Stimulated activated naive CD8-positive, alpha-beta T cell treated with anti-CD3 and anti-CD28 coated beads, Interleukin-15, amount 100 ng/mL, for 72 hours (primary cell): ENCODE data around the gene ELOA.
"Not testable (repeated sequence)": the region's sequence is repeated elsewhere in the genome, so short reads cannot be mapped to it uniquely, and the experiment has no call there.

Experiments used
- ATAC-seq: fragments of 150-1000 bp; cut with Tn5 transposase; 2 replicates; pipeline ENCODE4 v1.10.0; 2021; ENCODE audit warnings: mild to moderate bottlenecking, moderate library complexity
- DNase-seq, 2 donors: peaks; one replicate each; pipeline ENCODE4 v3.0.0; 2021 to 2022
- H3K27ac Mint-ChIP-seq, 2 donors: one replicate each; pipeline ENCODE4 v1.8.0; 2022; ENCODE audit warnings: mild to moderate bottlenecking in 2 of 2, mixed read lengths in 2 of 2, moderate library complexity in 2 of 2
- H3K27me3 Mint-ChIP-seq: one replicate; pipeline ENCODE4 v1.8.0; 2022; ENCODE audit warnings: mixed read lengths
- H3K4me1 Mint-ChIP-seq: one replicate; pipeline ENCODE4 v1.8.0; 2022; ENCODE audit warnings: mild to moderate bottlenecking, mixed read lengths
- H3K4me3 Mint-ChIP-seq, 2 donors: one replicate each; pipeline ENCODE4 v1.8.0; 2022; ENCODE audit warnings: mild to moderate bottlenecking in 2 of 2, mixed read lengths in 2 of 2, moderate library complexity in 1 of 2
- H3K9me3 Mint-ChIP-seq, 2 donors: one replicate each; pipeline ENCODE4 v1.8.0; 2022; ENCODE audit warnings: mixed read lengths in 2 of 2

Gene ELOA

GRCh38 chr1:23757812-23758211 lies 14.5 kb downstream of the ELOA start:
- no peak overlapping the region for H3K4me3 Mint-ChIP-seq
- H3K9me3 Mint-ChIP-seq, result no peaks in the 10 kb centered on the region
- ATAC-seq (no peak), DNase-seq (no peak)
- no peaks in the 10 kb centered on the region for H3K27me3 Mint-ChIP-seq
- H3K27ac Mint-ChIP-seq, result no peak overlapping the region
- H3K4me1 Mint-ChIP-seq, result no peaks in the 10 kb centered on the region

GRCh38 chr1:23759277-23759676 lies 16.0 kb downstream of the ELOA start:
- no peak overlapping the region for H3K4me3 Mint-ChIP-seq
- H3K27ac Mint-ChIP-seq, result no peak overlapping the region
- no peaks in the 10 kb centered on the region for H3K27me3 Mint-ChIP-seq
- no peaks in the 10 kb centered on the region for H3K9me3 Mint-ChIP-seq
- DNase-seq (no peak), ATAC-seq (no peak)
- H3K4me1 Mint-ChIP-seq, result no peaks in the 10 kb centered on the region

GRCh38 chr1:23763041-23763577 lies 19.8 kb downstream of the ELOA start:
- Mint-ChIP-seq H3K27me3 (no peaks in the 10 kb centered on the region), H3K9me3 (no peaks in the 10 kb centered on the region), H3K4me3 (no peak overlapping the region), H3K4me1 (no peaks in the 10 kb centered on the region), H3K27ac (peak overlapping the region in 1 of 2 donors; percentile 48)
- DNase-seq, result no peak
- ATAC-seq, result no peak

GRCh38 chr1:23768733-23769132 lies 25.5 kb downstream of the ELOA start:
- DNase-seq (no peak), ATAC-seq (no peak)
- H3K9me3 Mint-ChIP-seq, result no peaks in the 10 kb centered on the region
- no peak overlapping the region for H3K4me3 Mint-ChIP-seq
- H3K27ac Mint-ChIP-seq, result no peak overlapping the region
- peaks cover 10% of the 10 kb centered on the region for H3K4me1 Mint-ChIP-seq
- H3K27me3 Mint-ChIP-seq, result no peaks in the 10 kb centered on the region

GRCh38 chr1:23772049-23772853 lies 29.0 kb downstream of the ELOA start:
- H3K4me3 Mint-ChIP-seq, result no peak overlapping the region
- DNase-seq, result peak; percentile 82 to 83
- ATAC-seq, result peak; percentile 92
- H3K4me1 Mint-ChIP-seq, result peaks cover 38% of the 10 kb centered on the region
- H3K9me3 Mint-ChIP-seq, result no peaks in the 10 kb centered on the region
- H3K27ac Mint-ChIP-seq, result no peak overlapping the region
- no peaks in the 10 kb centered on the region for H3K27me3 Mint-ChIP-seq

GRCh38 chr1:23772854-23773242 lies 29.6 kb downstream of the ELOA start:
- ATAC-seq, result no peak
- H3K27ac Mint-ChIP-seq, result peak overlapping the region in 1 of 2 donors; percentile 17
- H3K4me1 Mint-ChIP-seq, result peaks cover 43% of the 10 kb centered on the region
- H3K9me3 Mint-ChIP-seq, result no peaks in the 10 kb centered on the region
- no peaks in the 10 kb centered on the region for H3K27me3 Mint-ChIP-seq
- DNase-seq, result no peak
- H3K4me3 Mint-ChIP-seq, result no peak overlapping the region

- H3K27ac Mint-ChIP-seq, result no peak overlapping the region
- ATAC-seq, result no peak
Observed at GRCh38 chr1:23774174-23774880, 31.1 kb downstream of the ELOA start.

GRCh38 chr1:23776217-23776616 lies 32.9 kb downstream of the ELOA start:
- no peaks in the 10 kb centered on the region for H3K9me3 Mint-ChIP-seq
- ATAC-seq (no peak), DNase-seq (no peak)
- no peaks in the 10 kb centered on the region for H3K27me3 Mint-ChIP-seq
- peaks cover 61% of the 10 kb centered on the region for H3K4me1 Mint-ChIP-seq
- peak overlapping the region; percentile 21 to 22 for H3K4me3 Mint-ChIP-seq
- H3K27ac Mint-ChIP-seq, result no peak overlapping the region

More at GRCh38 chr1:23774174-23774880, 31.1 kb downstream of the ELOA start:
- Mint-ChIP-seq H3K4me3 (no peak overlapping the region), H3K27me3 (no peaks in the 10 kb centered on the region), H3K9me3 (no peaks in the 10 kb centered on the region), H3K4me1 (peaks cover 50% of the 10 kb centered on the region)
- no peak for DNase-seq

- Mint-ChIP-seq H3K9me3 (no peaks in the 10 kb centered on the region), H3K27ac (peak within 1 kb of the TSS; percentile 93 to 97), H3K27me3 (no peaks in the 10 kb centered on the region), H3K4me3 (peak within 1 kb of the TSS; percentile 89 to 96), H3K4me1 (peaks cover 62% of the 10 kb centered on the region)
- DNase-seq (peak; percentile 85 to 86), ATAC-seq (peak; percentile 92)
Observed at GRCh38 chr1:23777979-23778814, 34.9 kb downstream of the ELOA start, which contains the start of gene PITHD1. Gene PITHD1, plus strand, starts transcription at chr1:23778418. Its CDS starts 98 bp downstream, at chr1:23778516.

- Mint-ChIP-seq H3K4me1 (peaks cover 46% of the 10 kb centered on the region), H3K27ac (no peak overlapping the region), H3K9me3 (no peaks in the 10 kb centered on the region), H3K4me3 (peak overlapping the region; percentile 89 to 96), H3K27me3 (no peaks in the 10 kb centered on the region)
- DNase-seq (no peak), ATAC-seq (no peak)
Observed at GRCh38 chr1:23779826-23780371, 36.6 kb downstream of the ELOA start.

- H3K4me3 Mint-ChIP-seq, ATAC-seq, DNase-seq, H3K9me3 Mint-ChIP-seq, H3K27ac Mint-ChIP-seq, H3K27me3 Mint-ChIP-seq: not testable (repeated sequence)
- H3K4me1 Mint-ChIP-seq, result peaks cover 24% of the 10 kb centered on the region
Observed at GRCh38 chr1:23783141-23783540, 39.9 kb downstream of the ELOA start.

GRCh38 chr1:23784846-23785245 lies 41.6 kb downstream of the ELOA start:
- DNase-seq (no peak), ATAC-seq (no peak)
- H3K27ac Mint-ChIP-seq, result no peak overlapping the region
- H3K9me3 Mint-ChIP-seq, result no peaks in the 10 kb centered on the region
- peaks cover 14% of the 10 kb centered on the region for H3K4me1 Mint-ChIP-seq
- H3K27me3 Mint-ChIP-seq, result no peaks in the 10 kb centered on the region
- no peak overlapping the region for H3K4me3 Mint-ChIP-seq

- Mint-ChIP-seq H3K4me1 (peaks cover 25% of the 10 kb centered on the region), H3K27me3 (no peaks in the 10 kb centered on the region), H3K9me3 (no peaks in the 10 kb centered on the region), H3K4me3 (no peak overlapping the region), H3K27ac (no peak overlapping the region)
- DNase-seq (no peak), ATAC-seq (no peak)
Observed at GRCh38 chr1:23787701-23788100, 44.4 kb downstream of the ELOA start.

- H3K9me3 Mint-ChIP-seq, result no peaks in the 10 kb centered on the region
- ATAC-seq, result no peak
- no peak for DNase-seq
- no peak overlapping the region for H3K4me3 Mint-ChIP-seq
- H3K27ac Mint-ChIP-seq, result no peak overlapping the region
- H3K27me3 Mint-ChIP-seq, result no peaks in the 10 kb centered on the region
- H3K4me1 Mint-ChIP-seq, result peaks cover 35% of the 10 kb centered on the region
Observed at GRCh38 chr1:23788695-23789094, 45.4 kb downstream of the ELOA start.
